ENCODE results near the gene PACRG.

The PACRG gene

GRCh38 chr6:163099621-163100171 lies 371.9 kb downstream of the PACRG start:
- Histone ChIP-seq H3K9ac (no peak overlapping the region), H3K27ac (no peak overlapping the region), H4K20me1 (no peaks in the 10 kb centered on the region), H3K27me3 (no peaks in the 10 kb centered on the region), H3K36me3 (no peaks in the 10 kb centered on the region), H3K4me2 (no peak overlapping the region), H3K4me1 (no peaks in the 10 kb centered on the region), H3K4me3 (no peak overlapping the region), H3K9me3 (peaks cover 6% of the 10 kb centered on the region; the same call in 1 of the 2 replicates)
- no peak for TF ChIP-seq Cebpa-rat (IDR thresholded peaks at IDR 0.05)

DNA sequence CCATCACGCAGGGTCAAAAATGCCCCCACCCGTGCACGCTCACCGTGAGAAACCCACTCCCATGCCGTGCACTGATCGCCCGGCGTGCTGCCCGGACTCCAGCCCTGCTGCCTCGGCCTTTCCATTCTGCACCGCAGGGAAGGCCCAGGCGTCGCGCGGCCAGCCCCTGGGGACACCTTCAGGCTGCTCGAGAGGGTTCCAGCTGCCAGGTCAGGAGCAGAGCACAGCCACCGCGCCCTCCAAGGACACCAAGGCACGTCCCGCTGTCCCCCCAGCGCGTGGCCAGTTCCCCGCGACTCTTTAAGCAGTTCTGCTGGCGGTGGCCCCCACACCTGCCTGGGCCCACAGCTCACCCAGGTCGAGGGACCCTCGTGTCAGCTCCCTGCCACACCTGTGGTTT lies 372.5 kb downstream of the PACRG start:
- Histone ChIP-seq H3K27me3 (no peaks in the 10 kb centered on the region), H3K9ac (no peak overlapping the region), H3K9me3 (peaks cover 6% of the 10 kb centered on the region; the same call in 1 of the 2 replicates), H3K27ac (no peak overlapping the region), H3K4me1 (no peaks in the 10 kb centered on the region), H3K4me3 (no peak overlapping the region), H4K20me1 (no peaks in the 10 kb centered on the region), H3K4me2 (no peak overlapping the region), H3K36me3 (no peaks in the 10 kb centered on the region)
- no peak for TF ChIP-seq Cebpa-rat (IDR thresholded peaks at IDR 0.05)

GRCh38 chr6:163113358-163113962 lies 385.7 kb downstream of the PACRG start:
- H3K9ac ChIP-seq: no peak overlapping the region
- TF ChIP-seq Cebpa-rat (IDR thresholded peaks at IDR 0.05): no peak
- H3K4me2 ChIP-seq: no peak overlapping the region
- H3K27ac ChIP-seq: no peak overlapping the region
- H4K20me1 ChIP-seq: no peaks in the 10 kb centered on the region
- no peaks in the 10 kb centered on the region for H3K27me3 ChIP-seq
- H3K9me3 ChIP-seq: peaks cover 12% of the 10 kb centered on the region
- no peaks in the 10 kb centered on the region for H3K36me3 ChIP-seq
- H3K4me1 ChIP-seq: no peaks in the 10 kb centered on the region
- no peak overlapping the region for H3K4me3 ChIP-seq

- TF ChIP-seq Cebpa-rat (IDR thresholded peaks at IDR 0.05): no peak
- H3K4me2 ChIP-seq: no peak overlapping the region
Measured at GRCh38 chr6:163118941-163119340, 391.2 kb downstream of the PACRG start.

DNA sequence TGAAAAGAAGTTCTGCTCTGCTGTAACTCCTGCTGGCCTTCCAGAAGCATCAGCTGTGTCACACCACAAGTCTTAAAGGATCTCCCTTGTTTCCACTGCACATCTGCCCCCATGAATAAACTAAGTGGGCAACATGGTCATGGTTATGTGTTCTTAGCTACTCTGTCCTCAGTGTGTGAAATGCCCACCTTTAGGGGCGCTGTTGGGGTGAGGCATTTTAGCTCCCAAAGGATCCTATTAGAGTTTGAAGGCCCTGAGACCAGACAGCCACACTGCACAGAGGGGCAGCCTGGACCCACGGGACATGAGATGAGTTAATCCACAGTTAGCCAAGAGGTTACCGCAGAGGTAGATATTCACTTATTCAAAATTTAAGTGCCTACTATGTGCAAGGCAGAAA lies 392.4 kb downstream of the PACRG start:
- Histone ChIP-seq H3K4me2 (no peak overlapping the region), H3K9me3 (no peaks in the 10 kb centered on the region), H3K27me3 (no peaks in the 10 kb centered on the region), H3K4me3 (no peak overlapping the region), H3K36me3 (no peaks in the 10 kb centered on the region), H3K4me1 (no peaks in the 10 kb centered on the region), H4K20me1 (no peaks in the 10 kb centered on the region), H3K9ac (no peak overlapping the region), H3K27ac (no peak overlapping the region)
- TF ChIP-seq Cebpa-rat (IDR thresholded peaks at IDR 0.05): no peak

More at GRCh38 chr6:163118941-163119340, 391.2 kb downstream of the PACRG start:
- no peaks in the 10 kb centered on the region for H3K27me3 ChIP-seq
- H4K20me1 ChIP-seq: no peaks in the 10 kb centered on the region
- H3K27ac ChIP-seq: no peak overlapping the region
- no peak overlapping the region for H3K9ac ChIP-seq
- H3K4me1 ChIP-seq: no peaks in the 10 kb centered on the region
- H3K9me3 ChIP-seq: peaks cover 1% of the 10 kb centered on the region; the same call in 1 of the 2 replicates
- H3K36me3 ChIP-seq: no peaks in the 10 kb centered on the region
- H3K4me3 ChIP-seq: no peak overlapping the region

- Histone ChIP-seq H3K36me3 (no peaks in the 10 kb centered on the region), H3K9ac (no peak overlapping the region), H3K27me3 (no peaks in the 10 kb centered on the region), H3K27ac (no peak overlapping the region), H3K9me3 (no peaks in the 10 kb centered on the region), H3K4me3 (no peak overlapping the region), H3K4me1 (no peaks in the 10 kb centered on the region), H4K20me1 (no peaks in the 10 kb centered on the region), H3K4me2 (no peak overlapping the region)
- TF ChIP-seq Cebpa-rat (IDR thresholded peaks at IDR 0.05): no peak
Measured at GRCh38 chr6:163121270-163121669, 393.5 kb downstream of the PACRG start.

DNA sequence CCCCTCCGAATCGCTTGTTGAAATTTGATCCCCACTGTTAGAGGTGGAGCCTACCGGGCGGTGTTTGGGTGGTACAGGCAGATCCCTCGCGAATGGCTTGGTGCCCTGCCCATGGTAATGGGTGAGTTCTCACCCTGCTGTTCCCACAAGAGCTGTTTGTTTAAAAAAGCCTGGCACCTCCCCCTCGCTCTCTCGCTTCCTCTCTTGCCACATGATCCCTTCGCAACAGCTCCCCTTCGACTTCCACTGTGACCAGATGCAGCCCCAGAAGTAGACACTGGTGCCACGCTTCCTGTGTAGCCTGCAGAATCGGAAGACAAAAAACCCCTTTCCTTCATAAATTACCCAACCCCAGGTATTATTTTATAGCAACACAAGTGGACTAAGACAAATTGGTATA lies 394.6 kb downstream of the PACRG start:
- H3K4me1 ChIP-seq: no peaks in the 10 kb centered on the region
- no peaks in the 10 kb centered on the region for H3K9me3 ChIP-seq
- H3K4me2 ChIP-seq: no peak overlapping the region
- no peak overlapping the region for H3K9ac ChIP-seq
- H3K27ac ChIP-seq: no peak overlapping the region
- no peak for TF ChIP-seq Cebpa-rat (IDR thresholded peaks at IDR 0.05)
- no peaks in the 10 kb centered on the region for H3K36me3 ChIP-seq
- no peak overlapping the region for H3K4me3 ChIP-seq
- no peaks in the 10 kb centered on the region for H4K20me1 ChIP-seq
- no peaks in the 10 kb centered on the region for H3K27me3 ChIP-seq

DNA sequence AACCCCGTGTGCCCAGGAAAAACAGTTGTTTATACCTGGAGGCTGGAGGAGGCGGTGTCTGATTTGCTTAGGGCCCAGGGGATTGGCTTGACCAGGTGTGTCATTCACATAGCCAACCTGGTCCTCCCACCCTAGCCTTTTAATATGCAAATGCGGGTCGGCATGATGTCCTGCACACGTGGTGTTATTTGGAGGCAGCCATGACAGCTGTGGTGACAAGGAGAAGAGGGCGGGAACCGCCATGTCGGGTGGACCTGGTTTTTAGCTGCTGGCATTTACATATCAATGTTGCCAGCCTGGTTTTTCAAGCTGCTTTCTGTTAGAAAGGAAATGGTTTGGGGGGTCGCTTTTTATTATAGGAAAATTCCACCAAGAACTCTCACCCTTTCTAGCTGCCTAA lies 395.3 kb downstream of the PACRG start:
- Histone ChIP-seq H3K36me3 (no peaks in the 10 kb centered on the region), H3K27ac (no peak overlapping the region)

DNA sequence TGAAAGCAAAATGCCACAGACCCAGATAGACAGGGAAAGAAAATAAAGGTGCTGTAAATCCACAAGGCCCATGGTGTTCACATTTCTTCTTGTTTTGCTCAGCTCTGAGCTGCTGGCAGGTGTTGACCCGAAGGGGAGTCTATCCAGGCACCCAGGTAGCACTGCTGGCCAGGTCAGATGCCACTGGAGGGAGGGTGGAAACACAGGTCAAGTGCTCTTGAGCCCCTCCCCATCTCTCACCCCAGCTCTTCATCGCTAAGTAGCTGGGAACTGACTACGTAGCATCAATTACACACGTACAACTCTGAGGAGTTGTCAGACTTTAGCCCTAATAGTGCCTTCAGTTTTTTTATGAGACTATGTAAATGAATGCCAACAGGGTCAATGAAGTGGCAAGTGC lies 399.0 kb downstream of the PACRG start:
- Histone ChIP-seq H3K9ac (no peak overlapping the region), H3K27me3 (no peaks in the 10 kb centered on the region), H4K20me1 (no peaks in the 10 kb centered on the region), H3K36me3 (no peaks in the 10 kb centered on the region), H3K4me1 (no peaks in the 10 kb centered on the region), H3K27ac (no peak overlapping the region), H3K4me2 (no peak overlapping the region), H3K9me3 (no peaks in the 10 kb centered on the region), H3K4me3 (no peak overlapping the region)
- no peak for TF ChIP-seq Cebpa-rat (IDR thresholded peaks at IDR 0.05)

More for the DNA sequence above, 395.3 kb downstream of the PACRG start:
- Histone ChIP-seq H3K4me1 (no peaks in the 10 kb centered on the region), H3K4me2 (no peak overlapping the region), H3K4me3 (no peak overlapping the region), H3K9me3 (no peaks in the 10 kb centered on the region), H4K20me1 (no peaks in the 10 kb centered on the region), H3K27me3 (no peaks in the 10 kb centered on the region), H3K9ac (no peak overlapping the region)
- no peak for TF ChIP-seq Cebpa-rat (IDR thresholded peaks at IDR 0.05)

DNA sequence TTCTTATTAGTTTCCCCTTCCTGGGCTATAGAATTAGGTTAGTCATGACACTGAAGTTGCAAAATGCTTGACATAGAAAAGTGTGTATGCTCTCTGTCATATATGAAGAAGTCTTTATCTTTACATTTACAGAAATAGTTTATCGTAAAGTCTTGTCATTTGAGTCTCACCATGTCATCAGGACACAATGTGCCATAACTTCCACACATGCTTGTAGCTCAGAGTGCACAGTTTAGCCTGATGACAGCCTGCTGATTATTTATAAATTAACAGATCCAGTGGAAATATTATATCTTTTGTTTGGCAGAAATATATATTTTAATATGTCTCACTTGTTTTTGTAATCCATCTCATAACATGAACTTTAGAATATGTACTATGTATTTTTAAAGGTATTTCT lies 399.8 kb downstream of the PACRG start:
- Histone ChIP-seq H3K4me1 (no peaks in the 10 kb centered on the region), H3K36me3 (no peaks in the 10 kb centered on the region), H3K4me2 (no peak overlapping the region), H3K9me3 (no peaks in the 10 kb centered on the region), H3K4me3 (no peak overlapping the region), H3K9ac (no peak overlapping the region), H3K27me3 (no peaks in the 10 kb centered on the region), H3K27ac (no peak overlapping the region), H4K20me1 (no peaks in the 10 kb centered on the region)
- no peak for TF ChIP-seq Cebpa-rat (IDR thresholded peaks at IDR 0.05)

Measured in BLaER1 (cell line).